GM12878 (cell line): ENCODE data around the gene ANO10.

Source experiments
- EGR1 ChIP-seq, 2 experiments: IDR thresholded peaks; 1 replicate in 1 of 2; 2 replicates in 1 of 2; pipeline ENCODE4 v1.6.1; 2011 to 2012; ENCODE audit warnings: low read depth in 2 of 2, low read length in 2 of 2, borderline replicate concordance in 1 of 2, mild to moderate bottlenecking in 1 of 2, moderate library complexity in 1 of 2
- EP300 ChIP-seq, 2 experiments: fragments of 150-350 bp in 1 of 2; IDR thresholded peaks; 2 replicates each; pipeline ENCODE4 v1.6.1; 2011 to 2012; ENCODE audit warnings: low read depth in 2 of 2, low read length in 2 of 2, borderline replicate concordance in 1 of 2, improper control_type of control experiment in 1 of 2, inconsistent platforms in 1 of 2; ENCODE audit not compliant: control insufficient read depth in 1 of 2
- NFXL1 ChIP-seq: fragments of 450-650 bp; IDR thresholded peaks from 2 replicates; pipeline ENCODE4 v1.6.1; 2017; ENCODE audit warnings: antibody characterized with exemption, mild to moderate bottlenecking, borderline replicate concordance
- PAX5 ChIP-seq: IDR thresholded peaks from 2 replicates; pipeline ENCODE4 v1.6.1; 2011; ENCODE audit warnings: low read depth, low read length, borderline replicate concordance
- POLR2AphosphoS5 ChIP-seq: IDR thresholded peaks from 2 replicates; pipeline ENCODE4 v1.6.1; 2011; ENCODE audit warnings: mild to moderate bottlenecking, low read length, inconsistent platforms
- SIN3A ChIP-seq: IDR thresholded peaks from 2 replicates; pipeline ENCODE4 v1.6.1; 2012; ENCODE audit warnings: low read depth, low read length, improper control_type of control experiment
- ZNF384 ChIP-seq: IDR thresholded peaks from 2 replicates; pipeline ENCODE4 v1.6.1; 2012; ENCODE audit warnings: low read depth, mild to moderate bottlenecking, low read length, improper control_type of control experiment, borderline replicate concordance
- TF ChIP-seq, protein P1 (sequence below): IDR thresholded peaks from 2 replicates; pipeline ENCODE4 v1.6.1; 2012; ENCODE audit warnings: mild to moderate bottlenecking, low read depth, low read length
- TF ChIP-seq, protein P2 (sequence below), 3 experiments: IDR thresholded peaks in 2 of 3; conservative IDR thresholded peaks in 1 of 3; 2 replicates each; pipeline ENCODE4 v1.5.1; 2011; ENCODE audit warnings: low read depth in 3 of 3, low read length in 3 of 3, mild to moderate bottlenecking in 3 of 3, control low read depth in 2 of 3, moderate library complexity in 2 of 3, inconsistent platforms in 1 of 3, mixed read lengths in 1 of 3; ENCODE audit not compliant: control insufficient read depth in 2 of 3, insufficient read depth in 1 of 3; ENCODE audit errors: extremely low read depth in 1 of 3
- TF ChIP-seq, protein P3 (sequence below): IDR thresholded peaks from 2 replicates; pipeline ENCODE4 v1.6.1; 2012; ENCODE audit warnings: low read depth, low read length, improper control_type of control experiment
- TF ChIP-seq, protein P4 (sequence below): IDR thresholded peaks from 2 replicates; pipeline ENCODE4 v1.6.1; 2011; ENCODE audit warnings: low read depth, low read length, improper control_type of control experiment, borderline replicate concordance
- TF ChIP-seq, protein P5 (sequence below): fragments of 450-650 bp; IDR thresholded peaks from 2 replicates; pipeline ENCODE4 v1.6.1; 2017; ENCODE audit warnings: mild to moderate bottlenecking

DNA sequence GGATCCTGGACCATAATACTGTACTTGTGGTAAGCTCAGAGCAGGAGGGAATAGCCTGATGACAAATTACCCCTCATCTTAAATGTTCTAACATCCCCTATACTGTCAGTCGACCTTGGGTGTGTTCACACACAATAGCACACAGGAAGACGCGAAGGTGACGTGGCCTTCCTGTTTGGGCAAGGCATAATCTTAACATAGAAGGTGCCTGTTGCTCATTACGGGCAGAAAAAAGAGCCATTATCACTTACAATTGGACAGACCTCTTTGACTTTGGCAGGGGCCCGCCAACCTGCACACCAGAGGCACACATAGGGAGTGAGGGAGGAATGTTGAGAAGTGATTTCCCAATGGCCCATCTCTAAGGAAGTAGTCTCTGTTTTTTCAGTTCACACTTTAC, 144.2 kb downstream of the ANO10 start:
- TF ChIP-seq, protein P1, sequence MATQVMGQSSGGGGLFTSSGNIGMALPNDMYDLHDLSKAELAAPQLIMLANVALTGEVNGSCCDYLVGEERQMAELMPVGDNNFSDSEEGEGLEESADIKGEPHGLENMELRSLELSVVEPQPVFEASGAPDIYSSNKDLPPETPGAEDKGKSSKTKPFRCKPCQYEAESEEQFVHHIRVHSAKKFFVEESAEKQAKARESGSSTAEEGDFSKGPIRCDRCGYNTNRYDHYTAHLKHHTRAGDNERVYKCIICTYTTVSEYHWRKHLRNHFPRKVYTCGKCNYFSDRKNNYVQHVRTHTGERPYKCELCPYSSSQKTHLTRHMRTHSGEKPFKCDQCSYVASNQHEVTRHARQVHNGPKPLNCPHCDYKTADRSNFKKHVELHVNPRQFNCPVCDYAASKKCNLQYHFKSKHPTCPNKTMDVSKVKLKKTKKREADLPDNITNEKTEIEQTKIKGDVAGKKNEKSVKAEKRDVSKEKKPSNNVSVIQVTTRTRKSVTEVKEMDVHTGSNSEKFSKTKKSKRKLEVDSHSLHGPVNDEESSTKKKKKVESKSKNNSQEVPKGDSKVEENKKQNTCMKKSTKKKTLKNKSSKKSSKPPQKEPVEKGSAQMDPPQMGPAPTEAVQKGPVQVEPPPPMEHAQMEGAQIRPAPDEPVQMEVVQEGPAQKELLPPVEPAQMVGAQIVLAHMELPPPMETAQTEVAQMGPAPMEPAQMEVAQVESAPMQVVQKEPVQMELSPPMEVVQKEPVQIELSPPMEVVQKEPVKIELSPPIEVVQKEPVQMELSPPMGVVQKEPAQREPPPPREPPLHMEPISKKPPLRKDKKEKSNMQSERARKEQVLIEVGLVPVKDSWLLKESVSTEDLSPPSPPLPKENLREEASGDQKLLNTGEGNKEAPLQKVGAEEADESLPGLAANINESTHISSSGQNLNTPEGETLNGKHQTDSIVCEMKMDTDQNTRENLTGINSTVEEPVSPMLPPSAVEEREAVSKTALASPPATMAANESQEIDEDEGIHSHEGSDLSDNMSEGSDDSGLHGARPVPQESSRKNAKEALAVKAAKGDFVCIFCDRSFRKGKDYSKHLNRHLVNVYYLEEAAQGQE = no peak
- TF ChIP-seq EP300 (IDR thresholded peaks at IDR 0.05; ENCODE audit: borderline replicate concordance in 1 of 2, control insufficient read depth in 1 of 2, low read depth in 2 of 2, low read length in 2 of 2) (no peak), NFXL1 (no peak), ZNF384 (no peak), SIN3A (no peak), POLR2AphosphoS5 (no peak), EGR1 (IDR thresholded peaks at IDR 0.05; ENCODE audit: borderline replicate concordance in 1 of 2, low read depth in 2 of 2, low read length in 2 of 2) (no peak), PAX5 (no peak)
- TF ChIP-seq, protein P2, sequence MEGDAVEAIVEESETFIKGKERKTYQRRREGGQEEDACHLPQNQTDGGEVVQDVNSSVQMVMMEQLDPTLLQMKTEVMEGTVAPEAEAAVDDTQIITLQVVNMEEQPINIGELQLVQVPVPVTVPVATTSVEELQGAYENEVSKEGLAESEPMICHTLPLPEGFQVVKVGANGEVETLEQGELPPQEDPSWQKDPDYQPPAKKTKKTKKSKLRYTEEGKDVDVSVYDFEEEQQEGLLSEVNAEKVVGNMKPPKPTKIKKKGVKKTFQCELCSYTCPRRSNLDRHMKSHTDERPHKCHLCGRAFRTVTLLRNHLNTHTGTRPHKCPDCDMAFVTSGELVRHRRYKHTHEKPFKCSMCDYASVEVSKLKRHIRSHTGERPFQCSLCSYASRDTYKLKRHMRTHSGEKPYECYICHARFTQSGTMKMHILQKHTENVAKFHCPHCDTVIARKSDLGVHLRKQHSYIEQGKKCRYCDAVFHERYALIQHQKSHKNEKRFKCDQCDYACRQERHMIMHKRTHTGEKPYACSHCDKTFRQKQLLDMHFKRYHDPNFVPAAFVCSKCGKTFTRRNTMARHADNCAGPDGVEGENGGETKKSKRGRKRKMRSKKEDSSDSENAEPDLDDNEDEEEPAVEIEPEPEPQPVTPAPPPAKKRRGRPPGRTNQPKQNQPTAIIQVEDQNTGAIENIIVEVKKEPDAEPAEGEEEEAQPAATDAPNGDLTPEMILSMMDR (IDR thresholded peaks at IDR 0.05 in 2 of 3, conservative IDR thresholded peaks at IDR 0.05 in 1 of 3; ENCODE audit: control insufficient read depth in 2 of 3, extremely low read depth in 1 of 3, insufficient read depth in 1 of 3, low read depth in 3 of 3, low read length in 3 of 3) = no peak
- TF ChIP-seq, protein P3, sequence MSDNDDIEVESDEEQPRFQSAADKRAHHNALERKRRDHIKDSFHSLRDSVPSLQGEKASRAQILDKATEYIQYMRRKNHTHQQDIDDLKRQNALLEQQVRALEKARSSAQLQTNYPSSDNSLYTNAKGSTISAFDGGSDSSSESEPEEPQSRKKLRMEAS = no peak
- TF ChIP-seq, protein P4, sequence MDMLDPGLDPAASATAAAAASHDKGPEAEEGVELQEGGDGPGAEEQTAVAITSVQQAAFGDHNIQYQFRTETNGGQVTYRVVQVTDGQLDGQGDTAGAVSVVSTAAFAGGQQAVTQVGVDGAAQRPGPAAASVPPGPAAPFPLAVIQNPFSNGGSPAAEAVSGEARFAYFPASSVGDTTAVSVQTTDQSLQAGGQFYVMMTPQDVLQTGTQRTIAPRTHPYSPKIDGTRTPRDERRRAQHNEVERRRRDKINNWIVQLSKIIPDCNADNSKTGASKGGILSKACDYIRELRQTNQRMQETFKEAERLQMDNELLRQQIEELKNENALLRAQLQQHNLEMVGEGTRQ = no peak
- TF ChIP-seq, protein P5, sequence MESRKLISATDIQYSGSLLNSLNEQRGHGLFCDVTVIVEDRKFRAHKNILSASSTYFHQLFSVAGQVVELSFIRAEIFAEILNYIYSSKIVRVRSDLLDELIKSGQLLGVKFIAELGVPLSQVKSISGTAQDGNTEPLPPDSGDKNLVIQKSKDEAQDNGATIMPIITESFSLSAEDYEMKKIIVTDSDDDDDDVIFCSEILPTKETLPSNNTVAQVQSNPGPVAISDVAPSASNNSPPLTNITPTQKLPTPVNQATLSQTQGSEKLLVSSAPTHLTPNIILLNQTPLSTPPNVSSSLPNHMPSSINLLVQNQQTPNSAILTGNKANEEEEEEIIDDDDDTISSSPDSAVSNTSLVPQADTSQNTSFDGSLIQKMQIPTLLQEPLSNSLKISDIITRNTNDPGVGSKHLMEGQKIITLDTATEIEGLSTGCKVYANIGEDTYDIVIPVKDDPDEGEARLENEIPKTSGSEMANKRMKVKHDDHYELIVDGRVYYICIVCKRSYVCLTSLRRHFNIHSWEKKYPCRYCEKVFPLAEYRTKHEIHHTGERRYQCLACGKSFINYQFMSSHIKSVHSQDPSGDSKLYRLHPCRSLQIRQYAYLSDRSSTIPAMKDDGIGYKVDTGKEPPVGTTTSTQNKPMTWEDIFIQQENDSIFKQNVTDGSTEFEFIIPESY = no peak
